Measurements from ENCODE around the gene SYCP1. TPM values are rescaled to one million over a fixed set of nuclear protein-coding genes. Genes with fewer than 3 reads are reported as not detected.

Gene SYCP1
- total and polyA plus RNA-seq, 12 donors = not detected

GRCh38 chr1:115029526-115029925 lies 174.9 kb downstream of the SYCP1 start, which contains the start of gene TSHB:
TSHB (plus strand) TSS chr1:115029826; CDS start chr1:115033363, 3,537 bp downstream.
- Histone ChIP-seq H3K4me3 (no peak within 1 kb of the TSS), H3K27ac (no peak within 1 kb of the TSS), H3K27me3 (no peaks in the 10 kb centered on the region), H3K9me3 (no peaks in the 10 kb centered on the region), H3K4me1 (no peaks in the 10 kb centered on the region), H3K36me3 (no peaks in the 10 kb centered on the region)
- DNase-seq = no peak
- intact Hi-C loops (cut with DNase I) = no loop called here
- no peak for TF ChIP-seq CTCF (IDR thresholded peaks at IDR 0.05)
- ATAC-seq = no peak

- Histone ChIP-seq H3K4me3 (no peak overlapping the region), H3K27me3 (no peaks in the 10 kb centered on the region), H3K4me1 (no peaks in the 10 kb centered on the region), H3K36me3 (no peaks in the 10 kb centered on the region), H3K27ac (no peak overlapping the region), H3K9me3 (no peaks in the 10 kb centered on the region)
- intact Hi-C loops (cut with DNase I) = no loop called here
- no peak for DNase-seq
- no peak for TF ChIP-seq CTCF (IDR thresholded peaks at IDR 0.05)
- WGBS, 2 donors = 64 to 82% methylated on average over 2 of the region's 2 CpGs
- ATAC-seq = no peak
These were observed 176.9 kb downstream of the SYCP1 start for GRCh38 chr1:115031595-115031994.

- ATAC-seq = no peak
- no peak overlapping the region for H3K27ac ChIP-seq
- H3K27me3 ChIP-seq = no peaks in the 10 kb centered on the region
- WGBS, 2 donors = 70 to 71% methylated on average over 1 of the region's 1 CpG
- H3K9me3 ChIP-seq = no peaks in the 10 kb centered on the region
- intact Hi-C loops (cut with DNase I) = no loop called here
- DNase-seq = no peak
- H3K36me3 ChIP-seq = no peaks in the 10 kb centered on the region
- H3K4me3 ChIP-seq = no peak overlapping the region
- H3K4me1 ChIP-seq = peaks cover 0 to 7% (median 0%) of the 10 kb centered on the region in 9 donors
- TF ChIP-seq CTCF (IDR thresholded peaks at IDR 0.05) = no peak
These were observed 181.0 kb downstream of the SYCP1 start for GRCh38 chr1:115035652-115036051.

GRCh38 chr1:115036814-115037507 lies 182.3 kb downstream of the SYCP1 start:
- DNase-seq (no peak), ATAC-seq (peak in 4 of 8 donors; percentile 42 to 72 (median 60))
- intact Hi-C loops (cut with DNase I) = no loop called here
- Histone ChIP-seq H3K9me3 (no peaks in the 10 kb centered on the region), H3K27ac (no peak overlapping the region), H3K4me3 (no peak overlapping the region), H3K36me3 (no peaks in the 10 kb centered on the region), H3K27me3 (no peaks in the 10 kb centered on the region), H3K4me1 (peaks cover 0 to 7% (median 0%) of the 10 kb centered on the region in 9 donors)
- 64 to 66% methylated on average over 4 of the region's 4 CpGs for WGBS, 2 donors
- TF ChIP-seq CTCF (IDR thresholded peaks at IDR 0.05) = no peak
